GM18508 (cell line): Measurements from ENCODE around the gene USP49.

ENCODE experiments used
- ATAC-seq: cut with Tn5 transposase; IDR thresholded peaks from one replicate; pipeline ENCODE4 v1.9.1; 2021; ENCODE audit warnings: moderate number of reproducible peaks; ENCODE audit not compliant: insufficient read depth, unreplicated experiment

Gene USP49

GRCh38 chr6:41740366-41741162 lies 154.6 kb downstream of the USP49 start:
- no peak for ATAC-seq
